OCI-LY1 (cell line): ENCODE measurements around the gene SPTY2D1.

Experiments
- H2AFZ ChIP-seq: fragments of 200-600 bp; sonication (generic), shearing (Covaris generic); 2 replicates; pipeline ENCODE4 v1.6.0; 2014; ENCODE audit warnings: antibody characterized with exemption, mild to moderate bottlenecking, low read length
- H3F3A ChIP-seq: fragments of 200-600 bp; sonication (generic), shearing (Covaris generic); 2 replicates; pipeline ENCODE4 v1.6.0; 2014; ENCODE audit warnings: mild to moderate bottlenecking, antibody characterized with exemption, low read length, moderate library complexity; ENCODE audit not compliant: insufficient read depth
- H3K27ac ChIP-seq: fragments of 200-600 bp; sonication (generic); 2 replicates; pipeline ENCODE4 v1.5.1; 2014; ENCODE audit warnings: low read length, mixed run types, mild to moderate bottlenecking, low read depth; ENCODE audit not compliant: poor library complexity, severe bottlenecking
- H3K27me3 ChIP-seq: fragments of 200-600 bp; sonication (generic); 2 replicates; pipeline ENCODE4 v1.6.0; 2014; ENCODE audit warnings: antibody characterized with exemption, mild to moderate bottlenecking, low read length, moderate library complexity; ENCODE audit not compliant: insufficient read depth
- H3K36me3 ChIP-seq: fragments of 200-600 bp; sonication (generic); 2 replicates; pipeline ENCODE4 v1.6.1; 2014; ENCODE audit warnings: mild to moderate bottlenecking, antibody characterized with exemption, low read length, moderate library complexity, mixed read lengths; ENCODE audit not compliant: insufficient read depth
- H3K4me1 ChIP-seq: fragments of 200-600 bp; sonication (generic); 2 replicates; pipeline ENCODE4 v1.5.1; 2014; ENCODE audit warnings: mild to moderate bottlenecking, low read length, moderate library complexity; ENCODE audit not compliant: insufficient read depth, severe bottlenecking
- H3K4me2 ChIP-seq: fragments of 200-600 bp; sonication (generic), shearing (Covaris generic); 2 replicates; pipeline ENCODE4 v1.6.1; 2014; ENCODE audit warnings: low read length
- H3K4me3 ChIP-seq: fragments of 200-600 bp; sonication (generic); 2 replicates; pipeline ENCODE4 v1.5.1; 2014; ENCODE audit warnings: low read length, low read depth, mild to moderate bottlenecking, mixed read lengths; ENCODE audit not compliant: poor library complexity, severe bottlenecking
- H3K79me2 ChIP-seq: fragments of 200-600 bp; shearing (Covaris generic); 2 replicates; pipeline ENCODE4 v1.6.1; 2016; ENCODE audit warnings: mixed run types, low read length, mixed read lengths; ENCODE audit not compliant: insufficient read depth
- H3K9ac ChIP-seq: fragments of 200-600 bp; sonication (generic), shearing (Covaris generic); 2 replicates; pipeline ENCODE4 v1.6.1; 2014; ENCODE audit warnings: mild to moderate bottlenecking, low read length, mixed read lengths
- H3K9me2 ChIP-seq: fragments of 200-600 bp; sonication (generic), shearing (Covaris generic); 2 replicates; pipeline ENCODE4 v1.6.1; 2014; ENCODE audit warnings: low read depth, mild to moderate bottlenecking, low read length, mixed read lengths
- H3K9me3 ChIP-seq: fragments of 200-600 bp; shearing (Covaris generic); 2 replicates; pipeline ENCODE4 v1.6.1; 2014; ENCODE audit warnings: low read length, mixed read lengths
- H4K20me1 ChIP-seq: fragments of 200-600 bp; sonication (generic), shearing (Covaris generic); 2 replicates; pipeline ENCODE4 v1.6.0; 2016; ENCODE audit warnings: mild to moderate bottlenecking, low read length; ENCODE audit not compliant: insufficient read depth
- CTCF ChIP-seq: fragments of 200-600 bp; sonication (generic), shearing (Covaris generic); IDR thresholded peaks from 2 replicates; pipeline ENCODE4 v1.5.1; 2017; ENCODE audit warnings: mild to moderate bottlenecking, antibody characterized with exemption, low read length, moderate library complexity, mixed read lengths
- EZH2 ChIP-seq: fragments of 200-600 bp; sonication (generic), shearing (Covaris generic); IDR thresholded peaks from 2 replicates; pipeline ENCODE4 v1.8.0; 2017; ENCODE audit warnings: borderline replicate concordance, mixed run types, mild to moderate bottlenecking, antibody characterized with exemption, low read length, moderate library complexity, mixed read lengths

SPTY2D1 gene

GRCh38 chr11:18641677-18642076, 7.5 kb upstream of the SPTY2D1 start:
- no peaks in the 10 kb centered on the region for H3K36me3 ChIP-seq
- TF ChIP-seq CTCF = no peak
- no peak for TF ChIP-seq EZH2
- H3K4me1 ChIP-seq = no peaks in the 10 kb centered on the region
- no peaks in the 10 kb centered on the region for H3F3A ChIP-seq
- H3K4me2 ChIP-seq = no peak overlapping the region
- H3K9me2 ChIP-seq = no peaks in the 10 kb centered on the region
- no peaks in the 10 kb centered on the region for H3K27me3 ChIP-seq
- no peak overlapping the region for H3K4me3 ChIP-seq
- no peaks in the 10 kb centered on the region for H4K20me1 ChIP-seq
- no peaks in the 10 kb centered on the region for H3K79me2 ChIP-seq
- no peak overlapping the region for H3K9ac ChIP-seq
- H3K9me3 ChIP-seq = no peaks in the 10 kb centered on the region
- no peak overlapping the region for H3K27ac ChIP-seq
- no peak overlapping the region for H2AFZ ChIP-seq

- Histone ChIP-seq H3K4me1 (peaks cover 19% of the 10 kb centered on the region), H3F3A (no peaks in the 10 kb centered on the region), H3K9me3 (no peaks in the 10 kb centered on the region), H2AFZ (no peak overlapping the region), H3K27me3 (no peaks in the 10 kb centered on the region), H3K9me2 (no peaks in the 10 kb centered on the region), H3K9ac (peak overlapping the region; percentile 72), H3K27ac (no peak overlapping the region), H3K36me3 (no peaks in the 10 kb centered on the region), H3K4me3 (peak overlapping the region; percentile 76), H3K79me2 (peaks cover 32% of the 10 kb centered on the region), H4K20me1 (no peaks in the 10 kb centered on the region), H3K4me2 (peak overlapping the region; percentile 100)
- TF ChIP-seq EZH2 (no peak), CTCF (no peak)
These were observed 644 bp downstream of the SPTY2D1 start for GRCh38 chr11:18633256-18634139.

GRCh38 chr11:18632841-18633240, 1.3 kb downstream of the SPTY2D1 start:
- Histone ChIP-seq H3K36me3 (no peaks in the 10 kb centered on the region), H3K4me3 (peak overlapping the region; percentile 76), H3K4me2 (peak overlapping the region; percentile 100), H3K79me2 (peaks cover 39% of the 10 kb centered on the region), H3F3A (no peaks in the 10 kb centered on the region), H3K9me3 (no peaks in the 10 kb centered on the region), H3K9me2 (no peaks in the 10 kb centered on the region), H4K20me1 (no peaks in the 10 kb centered on the region), H3K4me1 (peaks cover 19% of the 10 kb centered on the region), H2AFZ (no peak overlapping the region), H3K27ac (no peak overlapping the region), H3K9ac (peak overlapping the region; percentile 72; the same call in 1 of the 2 replicates), H3K27me3 (no peaks in the 10 kb centered on the region)
- no peak for TF ChIP-seq EZH2
- no peak for TF ChIP-seq CTCF
